Cardiac muscle cell (in vitro differentiated cells and primary cell): Measurements from ENCODE around the gene IMPA2. TPM values are rescaled to one million over a fixed set of nuclear protein-coding genes. Genes with fewer than 3 reads are reported as not detected.
A peak's percentile ranks its signal among the peaks of the same experiment; 100 is the strongest.
"Not testable (repeated sequence)": the region's sequence is repeated elsewhere in the genome, so short reads cannot be mapped to it uniquely, and the experiment has no call there.

Experiments
- DNase-seq, 2 donors: peaks; one replicate each; pipeline versions ENCODE4 v3.0.0 to v3.0.0-alpha.2; 2010 to 2017; ENCODE audit warnings: low read depth in 1 of 2, low spot score in 1 of 2
- H3K27ac ChIP-seq: fragments of 200-600 bp; sonication (generic); 2 replicates; pipeline ENCODE4 v1.5.1; 2016
- H3K27me3 ChIP-seq: fragments of 200-600 bp; sonication (generic); 2 replicates; pipeline ENCODE4 v1.6.0; 2016; ENCODE audit warnings: control low read depth
- H3K36me3 ChIP-seq: fragments of 200-600 bp; sonication (generic); 2 replicates; pipeline ENCODE4 v1.5.1; 2016; ENCODE audit warnings: control low read depth
- H3K4me1 ChIP-seq: fragments of 200-600 bp; sonication (generic); 2 replicates; pipeline ENCODE4 v1.8.1; 2017; ENCODE audit warnings: low read depth, mild to moderate bottlenecking, mixed run types
- H3K4me3 ChIP-seq: fragments of 200-600 bp; sonication (generic); 2 replicates; pipeline ENCODE4 v1.5.1; 2016; ENCODE audit warnings: mild to moderate bottlenecking
- H3K9me3 ChIP-seq: fragments of 200-600 bp; sonication (generic); 2 replicates; pipeline ENCODE4 v1.5.1; 2017; ENCODE audit warnings: low read depth, mild to moderate bottlenecking, control low read depth
- polyA plus RNA-seq: library from polyadenylated mRNA; unstranded; fragments of >200 nt; fragmentation: Nextera tagmentation; extraction: Ambion mirVana; gene quantifications from 2 replicates; pipeline ENCODE4 v1.2.1, GENCODE V29; 2016
- total RNA-seq: library from RNA; depleted of rRNA; stranded (reverse); fragments of >200 nt; gene quantifications from 2 replicates; pipeline ENCODE4 v1.2.3, GENCODE V29; 2016
- TF ChIP-seq, protein P1 (sequence below): IDR thresholded peaks from 2 replicates; pipeline ENCODE4 v1.5.1; 2012; ENCODE audit warnings: low read depth, mild to moderate bottlenecking, low read length

Gene IMPA2
- total and polyA plus RNA-seq, 2 experiments from 2014 or later, result 23.9 to 60.0 TPM

- DNase-seq, result no peak
- Histone ChIP-seq H3K9me3 (no peaks in the 10 kb centered on the region), H3K27ac (no peak overlapping the region), H3K36me3 (no peaks in the 10 kb centered on the region), H3K4me3 (no peak overlapping the region), H3K27me3 (peaks cover 14% of the 10 kb centered on the region), H3K4me1 (no peaks in the 10 kb centered on the region)
- TF ChIP-seq, protein P1, sequence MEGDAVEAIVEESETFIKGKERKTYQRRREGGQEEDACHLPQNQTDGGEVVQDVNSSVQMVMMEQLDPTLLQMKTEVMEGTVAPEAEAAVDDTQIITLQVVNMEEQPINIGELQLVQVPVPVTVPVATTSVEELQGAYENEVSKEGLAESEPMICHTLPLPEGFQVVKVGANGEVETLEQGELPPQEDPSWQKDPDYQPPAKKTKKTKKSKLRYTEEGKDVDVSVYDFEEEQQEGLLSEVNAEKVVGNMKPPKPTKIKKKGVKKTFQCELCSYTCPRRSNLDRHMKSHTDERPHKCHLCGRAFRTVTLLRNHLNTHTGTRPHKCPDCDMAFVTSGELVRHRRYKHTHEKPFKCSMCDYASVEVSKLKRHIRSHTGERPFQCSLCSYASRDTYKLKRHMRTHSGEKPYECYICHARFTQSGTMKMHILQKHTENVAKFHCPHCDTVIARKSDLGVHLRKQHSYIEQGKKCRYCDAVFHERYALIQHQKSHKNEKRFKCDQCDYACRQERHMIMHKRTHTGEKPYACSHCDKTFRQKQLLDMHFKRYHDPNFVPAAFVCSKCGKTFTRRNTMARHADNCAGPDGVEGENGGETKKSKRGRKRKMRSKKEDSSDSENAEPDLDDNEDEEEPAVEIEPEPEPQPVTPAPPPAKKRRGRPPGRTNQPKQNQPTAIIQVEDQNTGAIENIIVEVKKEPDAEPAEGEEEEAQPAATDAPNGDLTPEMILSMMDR, result no peak
These were observed 55.0 kb downstream of the IMPA2 start for GRCh38 chr18:12036201-12036751.

DNA sequence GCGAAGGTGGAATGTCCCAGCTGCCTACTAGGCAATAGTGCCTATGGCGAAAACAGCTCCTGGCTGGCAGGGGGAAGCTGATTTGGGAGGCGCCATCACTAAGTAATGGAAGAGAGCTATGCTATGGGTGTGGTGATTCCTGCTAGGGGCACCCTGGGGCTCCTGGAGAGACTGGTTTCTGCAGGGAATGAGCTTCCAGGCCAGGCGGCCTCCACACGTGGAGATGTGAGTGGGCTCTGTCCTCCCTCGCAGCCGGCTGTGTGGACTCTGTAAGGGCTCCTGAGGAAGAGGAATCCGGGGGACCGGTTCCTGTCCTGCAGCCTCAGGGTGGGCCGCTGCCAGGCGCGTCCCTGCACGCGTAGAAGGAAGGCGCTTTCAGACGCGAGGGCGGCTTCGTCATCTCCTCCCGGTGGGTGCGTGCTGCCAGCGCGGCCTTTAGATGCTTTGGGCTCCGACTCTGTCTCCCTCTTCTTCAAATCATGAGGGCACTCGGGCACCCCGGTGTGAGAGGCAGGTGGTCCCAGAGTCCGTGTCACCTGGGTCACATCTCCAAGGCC is 56.9 kb downstream of the IMPA2 start:
- Histone ChIP-seq H3K4me1 (no peaks in the 10 kb centered on the region), H3K27ac (no peak overlapping the region), H3K9me3 (no peaks in the 10 kb centered on the region), H3K36me3 (no peaks in the 10 kb centered on the region), H3K4me3 (peak overlapping the region; percentile 39), H3K27me3 (peaks cover 14% of the 10 kb centered on the region)
- peak in 1 of 2 donors; percentile 48 for DNase-seq
- TF ChIP-seq, protein P1, result no peak

DNA sequence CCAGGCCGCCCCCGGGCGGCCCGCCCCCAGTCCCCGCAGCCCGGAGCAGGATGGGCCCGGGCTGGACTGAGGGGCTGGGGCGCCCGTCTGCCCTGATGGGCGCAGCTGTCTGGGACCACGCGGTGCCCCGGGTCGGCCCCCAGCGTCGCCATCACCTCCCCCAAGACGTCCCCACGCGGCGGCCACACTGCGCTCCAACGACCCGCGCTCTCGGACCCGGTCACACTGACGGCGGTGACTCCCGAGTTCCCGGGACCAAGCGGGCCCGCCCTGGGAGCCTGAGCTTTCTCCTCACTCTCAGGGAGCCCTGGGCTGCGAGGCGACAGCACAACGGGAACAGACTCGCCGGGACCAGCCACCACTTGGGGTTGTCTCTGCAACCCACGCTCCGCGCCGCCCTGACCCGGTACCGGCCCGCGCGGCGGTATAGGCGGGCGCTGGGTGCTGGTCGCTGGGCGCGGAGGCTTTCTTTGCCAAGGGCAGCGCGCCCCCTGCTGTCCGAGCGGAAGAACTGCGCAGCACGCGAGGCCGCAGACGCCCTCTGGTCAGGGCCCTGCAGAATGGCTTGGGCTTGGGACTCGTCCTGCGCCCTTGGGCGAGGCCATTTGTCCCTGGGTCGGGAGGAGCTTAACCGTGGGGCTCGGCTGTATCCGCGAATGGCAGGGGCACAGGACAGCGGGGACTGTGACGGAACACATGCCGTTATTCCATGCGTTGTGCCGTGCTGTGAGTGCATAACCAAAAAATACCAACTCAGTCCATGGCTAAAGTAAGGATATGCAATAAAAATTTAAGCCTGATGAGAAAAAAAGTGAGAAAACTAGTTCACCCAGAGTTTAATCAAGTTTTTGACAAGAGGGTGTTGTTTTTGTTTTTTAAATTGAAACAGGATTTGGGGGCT is 57.6 kb downstream of the IMPA2 start:
- DNase-seq, result peak; percentile 86 to 88
- Histone ChIP-seq H3K9me3 (no peaks in the 10 kb centered on the region), H3K36me3 (no peaks in the 10 kb centered on the region), H3K27ac (no peak overlapping the region), H3K27me3 (peaks cover 14% of the 10 kb centered on the region), H3K4me1 (no peaks in the 10 kb centered on the region), H3K4me3 (peak overlapping the region; percentile 39)
- TF ChIP-seq, protein P1, result peak; percentile 94

DNA sequence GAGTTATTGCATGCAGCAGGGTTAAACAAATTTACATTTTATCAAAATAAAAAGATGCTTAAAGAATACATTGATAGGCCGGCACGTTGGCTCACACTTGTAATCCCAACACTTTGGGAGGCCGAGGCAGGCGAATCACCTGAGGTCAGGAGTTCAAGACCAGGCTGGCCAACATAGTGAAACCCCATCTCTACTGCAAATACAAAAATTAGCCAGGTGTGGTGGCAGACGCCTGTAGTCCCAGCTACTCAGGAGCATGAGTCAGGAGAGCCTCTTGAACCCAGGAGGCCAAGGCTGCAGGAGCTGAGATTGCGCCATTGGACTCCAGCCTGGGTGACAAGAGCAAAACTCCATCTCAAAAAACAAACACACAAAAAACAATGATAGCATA is 58.2 kb downstream of the IMPA2 start:
- not testable (repeated sequence) for H3K27ac ChIP-seq, H3K9me3 ChIP-seq, H3K4me1 ChIP-seq, H3K4me3 ChIP-seq, H3K36me3 ChIP-seq, DNase-seq
- H3K27me3 ChIP-seq, result peaks cover 14% of the 10 kb centered on the region

DNA sequence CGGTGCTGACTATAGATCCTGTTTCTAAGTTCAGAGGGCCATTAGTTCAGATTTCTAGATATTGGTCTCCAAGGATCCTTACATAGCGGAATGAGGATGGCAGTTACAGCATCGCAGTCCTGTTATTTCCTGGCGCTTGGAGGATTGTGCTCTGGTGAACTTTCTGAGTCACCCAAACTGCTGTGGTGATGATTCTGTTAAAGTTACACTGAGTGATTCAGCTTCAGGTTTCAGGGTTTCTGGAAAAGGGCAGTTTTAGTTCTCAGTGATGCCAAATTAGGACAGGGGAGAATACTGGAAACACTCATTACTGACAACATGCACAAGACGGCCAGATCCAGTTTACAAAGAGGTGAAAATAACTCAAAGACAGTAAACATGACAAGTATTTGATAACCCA is 60.3 kb downstream of the IMPA2 start:
- TF ChIP-seq, protein P1, result no peak
- Histone ChIP-seq H3K27ac (no peak overlapping the region), H3K4me3 (no peak overlapping the region), H3K4me1 (no peaks in the 10 kb centered on the region), H3K27me3 (peaks cover 14% of the 10 kb centered on the region), H3K9me3 (no peaks in the 10 kb centered on the region), H3K36me3 (no peaks in the 10 kb centered on the region)
- DNase-seq, result peak in 1 of 2 donors; percentile 78

GRCh38 chr18:12043811-12044210 is 62.5 kb downstream of the IMPA2 start:
- Histone ChIP-seq H3K36me3 (no peaks in the 10 kb centered on the region), H3K4me3 (no peak overlapping the region), H3K27ac (no peak overlapping the region), H3K4me1 (no peaks in the 10 kb centered on the region), H3K27me3 (peaks cover under 1% of the 10 kb centered on the region), H3K9me3 (no peaks in the 10 kb centered on the region)
- DNase-seq, result no peak
- TF ChIP-seq, protein P1, result no peak
